Stomach (tissue), 9 donors: ENCODE data around the gene PRRC2C. TPM values are rescaled to one million over a fixed set of nuclear protein-coding genes. Genes with fewer than 3 reads are reported as not detected.
"Not testable (repeated sequence)": the region's sequence is repeated elsewhere in the genome, so short reads cannot be mapped to it uniquely, and the experiment has no call there.

Source experiments
- DNase-seq, 2 donors: peaks; one replicate each; pipeline versions ENCODE4 v3.0.0 to v3.0.0-alpha.2; 2013 to 2019
- H3K27ac ChIP-seq, 5 donors: fragments of 200-600 bp in 4 of 5; sonication (generic) in 4 of 5; one replicate each; pipeline ENCODE4 v1.5.1; 2013 to 2019; ENCODE audit warnings: mild to moderate bottlenecking in 1 of 5, moderate library complexity in 1 of 5
- H3K27me3 ChIP-seq, 3 donors: fragments of 200-600 bp; sonication (generic); one replicate each; pipeline ENCODE4 v1.5.1; 2017 to 2019; ENCODE audit warnings: mixed run types in 1 of 3
- H3K36me3 ChIP-seq, 4 donors: fragments of 200-600 bp; sonication (generic); 1 replicate in 3 of 4; 2 replicates in 1 of 4; pipeline ENCODE4 v1.5.1; 2016 to 2019
- H3K4me1 ChIP-seq, 4 donors: fragments of 200-600 bp; sonication (generic); one replicate each; pipeline ENCODE4 v1.5.1; 2016 to 2019
- H3K4me3 ChIP-seq, 4 donors: fragments of 200-600 bp; sonication (generic) in 3 of 4; one replicate each; pipeline ENCODE4 v1.5.1; 2016 to 2019; ENCODE audit warnings: mild to moderate bottlenecking in 1 of 4
- H3K9me3 ChIP-seq, 4 donors: fragments of 200-600 bp; sonication (generic); one replicate each; pipeline ENCODE4 v1.5.1; 2016 to 2019
- EP300 ChIP-seq: sonication (generic); formaldehyde crosslinking; IDR thresholded peaks from one replicate; pipeline ENCODE4 v1.6.1; 2017; ENCODE audit warnings: antibody characterized with exemption
- POLR2A ChIP-seq, 4 donors: fragments of 450-650 bp; IDR thresholded peaks; one replicate each; pipeline ENCODE4 v1.6.1; 2016; ENCODE audit warnings: antibody characterized with exemption in 4 of 4, control low read depth in 2 of 4, mild to moderate bottlenecking in 1 of 4, moderate library complexity in 1 of 4
- POLR2AphosphoS5 ChIP-seq, 3 donors: sonication (generic); formaldehyde crosslinking; IDR thresholded peaks; one replicate each; pipeline ENCODE4 v1.6.1; 2016; ENCODE audit warnings: antibody characterized with exemption in 3 of 3
- WGBS, 5 donors: extraction: QIAGEN DNeasy Blood & Tissue Kit in 3 of 5; methylation state at CpG; one replicate each; pipeline versions ENCODE4 v1.1.5 to v1.1.7; 2013 to 2018; 5-methylcytosine and 5-hydroxymethylcytosine counted together
- intact Hi-C: fragments of 100-400 bp; cut with DNase I; formaldehyde crosslinking; loops from one replicate; pipeline ENCODE4 v1.15.1; 2023; ENCODE audit warnings: low total_unique reads
- polyA plus RNA-seq, 3 donors: library from polyadenylated mRNA; stranded (reverse); fragments of 200-250 nt; gene quantifications; one replicate each; pipeline ENCODE4 v1.2.3, GENCODE V29; 2013
- total RNA-seq, 5 donors: library from RNA; depleted of rRNA; stranded (reverse); fragments of >200 nt; gene quantifications; one replicate each; pipeline versions ENCODE4 v1.1.0 to v1.2.3, GENCODE V29; 2014 to 2016
- TF ChIP-seq, protein P1 (sequence below), 7 experiments: fragments of 450-650 bp in 4 of 7; fragments of 200-600 bp in 3 of 7; sonication (generic) in 3 of 7; IDR thresholded peaks; one replicate each; pipeline ENCODE4 v1.5.1; 2016 to 2019; ENCODE audit warnings: antibody characterized with exemption in 7 of 7, control low read depth in 2 of 7, mild to moderate bottlenecking in 1 of 7
- donor health status: healthy with polysubstance abuse.
- donor health status: Bipolar disorder and iron deficiency.
- donor health status: healthy.

PRRC2C gene
- total and polyA plus RNA-seq, 8 donors = 19.0 to 404 (median 75.8) TPM

DNA sequence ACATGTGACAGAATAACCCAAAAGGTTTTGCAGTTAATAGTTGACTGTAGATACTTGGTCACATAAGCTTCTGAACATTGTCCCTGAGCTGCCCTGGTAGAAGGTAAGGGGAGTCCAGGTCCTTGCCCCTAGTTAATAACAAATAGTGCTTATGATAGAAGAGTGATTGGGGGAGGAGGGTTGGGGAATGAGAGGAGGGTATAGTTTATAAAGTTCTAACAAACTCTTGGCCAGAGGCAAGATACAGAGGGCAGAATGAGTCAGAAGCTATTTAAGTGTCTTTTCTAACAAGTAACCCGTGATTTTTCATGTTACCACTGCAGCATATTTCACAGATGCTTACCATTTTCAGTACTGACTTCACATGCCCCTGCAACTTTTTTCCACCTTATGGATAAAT, 110.0 kb downstream of the PRRC2C start:
- no peak for DNase-seq
- H3K4me3 ChIP-seq = no peak overlapping the region
- no peaks in the 10 kb centered on the region for H3K27me3 ChIP-seq
- TF ChIP-seq EP300 (no peak), POLR2AphosphoS5 (IDR thresholded peaks at IDR 0.05) (no peak), POLR2A (IDR thresholded peaks at IDR 0.05) (no peak)
- TF ChIP-seq, protein P1, sequence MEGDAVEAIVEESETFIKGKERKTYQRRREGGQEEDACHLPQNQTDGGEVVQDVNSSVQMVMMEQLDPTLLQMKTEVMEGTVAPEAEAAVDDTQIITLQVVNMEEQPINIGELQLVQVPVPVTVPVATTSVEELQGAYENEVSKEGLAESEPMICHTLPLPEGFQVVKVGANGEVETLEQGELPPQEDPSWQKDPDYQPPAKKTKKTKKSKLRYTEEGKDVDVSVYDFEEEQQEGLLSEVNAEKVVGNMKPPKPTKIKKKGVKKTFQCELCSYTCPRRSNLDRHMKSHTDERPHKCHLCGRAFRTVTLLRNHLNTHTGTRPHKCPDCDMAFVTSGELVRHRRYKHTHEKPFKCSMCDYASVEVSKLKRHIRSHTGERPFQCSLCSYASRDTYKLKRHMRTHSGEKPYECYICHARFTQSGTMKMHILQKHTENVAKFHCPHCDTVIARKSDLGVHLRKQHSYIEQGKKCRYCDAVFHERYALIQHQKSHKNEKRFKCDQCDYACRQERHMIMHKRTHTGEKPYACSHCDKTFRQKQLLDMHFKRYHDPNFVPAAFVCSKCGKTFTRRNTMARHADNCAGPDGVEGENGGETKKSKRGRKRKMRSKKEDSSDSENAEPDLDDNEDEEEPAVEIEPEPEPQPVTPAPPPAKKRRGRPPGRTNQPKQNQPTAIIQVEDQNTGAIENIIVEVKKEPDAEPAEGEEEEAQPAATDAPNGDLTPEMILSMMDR (IDR thresholded peaks at IDR 0.05) = no peak
- peaks cover 25 to 49% (median 46%) of the 10 kb centered on the region in 4 donors for H3K36me3 ChIP-seq
- no peak overlapping the region for H3K27ac ChIP-seq
- H3K4me1 ChIP-seq = peaks cover 0 to 5% (median 0%) of the 10 kb centered on the region in 4 donors
- 47 to 83% (median 65%) methylated on average over 1 of the region's 1 CpG for WGBS, 5 donors
- intact Hi-C loops = no loop called here
- H3K9me3 ChIP-seq = no peaks in the 10 kb centered on the region

DNA sequence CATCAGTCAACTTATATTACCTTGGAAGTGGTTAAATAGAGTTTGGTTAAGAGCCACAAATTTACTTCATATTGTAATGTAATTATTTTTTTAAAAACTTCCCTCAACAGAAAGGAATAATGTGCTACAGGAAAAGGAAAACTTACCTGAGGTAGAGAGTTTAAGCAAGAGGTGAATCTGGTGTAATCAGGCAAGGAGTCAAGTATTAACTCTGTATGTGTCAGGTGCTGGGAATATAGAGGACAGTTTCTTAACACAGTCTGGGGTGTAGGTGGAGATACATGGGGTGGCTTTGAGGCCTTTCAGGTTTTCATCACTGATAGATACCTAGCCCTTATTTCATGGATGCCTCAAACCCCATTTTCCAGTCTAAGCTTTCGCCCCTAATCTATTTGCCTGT, 110.8 kb downstream of the PRRC2C start:
- TF ChIP-seq, protein P1 (IDR thresholded peaks at IDR 0.05) = no peak
- TF ChIP-seq EP300 = no peak
- TF ChIP-seq POLR2AphosphoS5 (IDR thresholded peaks at IDR 0.05) = no peak
- TF ChIP-seq POLR2A (IDR thresholded peaks at IDR 0.05) = no peak
- H3K36me3 ChIP-seq = peaks cover 18 to 41% (median 38%) of the 10 kb centered on the region in 4 donors
- DNase-seq = no peak
- H3K4me1 ChIP-seq = peaks cover 0 to 5% (median 0%) of the 10 kb centered on the region in 4 donors
- no peak overlapping the region for H3K4me3 ChIP-seq
- H3K9me3 ChIP-seq = no peaks in the 10 kb centered on the region
- intact Hi-C loops = no loop called here
- H3K27ac ChIP-seq = no peak overlapping the region
- H3K27me3 ChIP-seq = no peaks in the 10 kb centered on the region
- 93 to 100% (median 96%) methylated on average over 1 of the region's 1 CpG for WGBS, 5 donors

DNA sequence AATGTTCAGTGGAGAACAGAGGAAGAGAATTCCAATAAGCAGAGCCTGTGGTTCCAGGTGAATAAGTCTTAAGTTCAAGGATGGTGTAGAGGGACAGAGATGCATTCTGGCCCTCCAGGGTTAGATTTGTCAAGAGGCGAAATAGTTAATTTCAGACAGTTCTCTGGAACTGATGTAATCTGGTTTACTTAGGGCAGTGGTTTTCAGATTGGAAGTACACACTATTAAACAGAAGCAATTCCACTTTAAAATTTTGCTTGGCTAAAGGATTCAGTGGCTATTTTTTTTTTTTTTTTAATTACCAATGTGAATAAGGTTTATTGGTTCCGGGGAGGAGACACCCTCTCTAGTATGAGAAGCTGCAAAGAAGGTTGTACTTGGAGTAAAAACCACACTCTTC, 111.4 kb downstream of the PRRC2C start:
- intact Hi-C loops = no loop called here
- TF ChIP-seq POLR2A (IDR thresholded peaks at IDR 0.05) (no peak), POLR2AphosphoS5 (IDR thresholded peaks at IDR 0.05) (no peak), EP300 (no peak)
- TF ChIP-seq, protein P1 (IDR thresholded peaks at IDR 0.05) = no peak
- H3K36me3 ChIP-seq = peaks cover 12 to 35% (median 32%) of the 10 kb centered on the region in 4 donors
- H3K27me3 ChIP-seq = no peaks in the 10 kb centered on the region
- no peak overlapping the region for H3K4me3 ChIP-seq
- 56 to 79% (median 56%) methylated on average over 2 of the region's 2 CpGs for WGBS, 5 donors
- H3K9me3 ChIP-seq = no peaks in the 10 kb centered on the region
- no peak for DNase-seq
- H3K27ac ChIP-seq = no peak overlapping the region
- peaks cover 0 to 5% (median 0%) of the 10 kb centered on the region in 4 donors for H3K4me1 ChIP-seq

DNA sequence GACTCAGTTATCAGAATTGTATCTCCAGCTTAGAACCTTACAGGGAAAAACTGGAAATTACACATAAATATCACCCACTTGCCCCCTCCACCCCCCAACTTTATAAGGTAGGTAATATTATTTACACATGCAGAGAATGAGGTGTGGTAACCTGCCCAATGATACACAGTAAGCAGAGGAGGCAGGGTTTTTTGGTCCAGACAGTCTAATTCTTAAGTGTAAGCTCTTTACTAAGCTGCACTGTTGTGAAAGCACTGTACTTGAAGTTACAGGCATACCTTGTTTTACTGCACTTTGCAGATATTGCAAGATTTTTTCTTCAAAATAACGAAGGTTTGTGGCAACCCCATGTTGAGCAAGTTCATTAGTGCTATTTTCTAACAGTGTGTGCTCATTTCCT, 111.9 kb downstream of the PRRC2C start:
- TF ChIP-seq, protein P1 (IDR thresholded peaks at IDR 0.05) = no peak
- TF ChIP-seq EP300 = no peak
- TF ChIP-seq POLR2A (IDR thresholded peaks at IDR 0.05) = no peak
- TF ChIP-seq POLR2AphosphoS5 (IDR thresholded peaks at IDR 0.05) = no peak
- H3K36me3 ChIP-seq = peaks cover 8 to 30% (median 27%) of the 10 kb centered on the region in 4 donors
- DNase-seq = no peak

DNA sequence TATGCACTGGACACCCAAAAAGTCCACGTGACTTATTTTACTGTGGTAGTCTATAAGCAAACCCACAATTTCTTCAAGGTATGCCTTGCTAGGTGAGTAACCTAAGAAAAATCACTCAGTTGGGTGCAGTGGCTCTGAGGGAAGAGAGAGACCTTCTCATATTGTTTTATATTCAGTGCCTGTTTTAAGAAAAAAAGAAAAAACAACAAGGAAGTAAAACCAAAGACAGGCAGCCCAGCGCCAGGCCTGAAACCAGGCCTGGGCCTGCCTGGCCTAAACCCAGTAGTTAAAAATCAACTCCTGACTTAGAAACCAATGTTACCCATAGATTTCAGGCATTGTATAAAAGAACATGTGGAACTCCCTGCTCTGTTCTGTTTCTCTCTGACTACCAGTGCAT, 115.0 kb downstream of the PRRC2C start:
- H3K4me3 ChIP-seq, H3K27me3 ChIP-seq, H3K9me3 ChIP-seq, H3K4me1 ChIP-seq, intact Hi-C loops, DNase-seq, H3K27ac ChIP-seq, H3K36me3 ChIP-seq: not testable (repeated sequence)
- 65 to 84% (median 79%) methylated on average over 2 of the region's 2 CpGs for WGBS, 5 donors

More for the DNA sequence above, 111.9 kb downstream of the PRRC2C start:
- no peaks in the 10 kb centered on the region for H3K9me3 ChIP-seq
- H3K4me3 ChIP-seq = no peak overlapping the region
- H3K27me3 ChIP-seq = no peaks in the 10 kb centered on the region
- intact Hi-C loops = no loop called here
- 64 to 90% (median 78%) methylated on average over 1 of the region's 1 CpG for WGBS, 5 donors
- no peak overlapping the region for H3K27ac ChIP-seq
- peaks cover 0 to 5% (median 0%) of the 10 kb centered on the region in 4 donors for H3K4me1 ChIP-seq
